PFSK-1 (cell line): ENCODE results near the gene KCNAB3.

Experiments used
- REST ChIP-seq, 2 experiments: IDR thresholded peaks; 2 replicates each; pipeline versions ENCODE4 v1.6.1 to v1.8.0; 2011 to 2012; ENCODE audit warnings: low read depth in 2 of 2, low read length in 2 of 2, control low read depth in 1 of 2, inconsistent platforms in 1 of 2, mild to moderate bottlenecking in 1 of 2, moderate library complexity in 1 of 2; ENCODE audit not compliant: insufficient read depth in 1 of 2
- SIN3A ChIP-seq: IDR thresholded peaks from 2 replicates; pipeline ENCODE4 v1.6.1; 2012; ENCODE audit warnings: mild to moderate bottlenecking, low read length, moderate library complexity, borderline replicate concordance; ENCODE audit not compliant: insufficient read depth

DNA sequence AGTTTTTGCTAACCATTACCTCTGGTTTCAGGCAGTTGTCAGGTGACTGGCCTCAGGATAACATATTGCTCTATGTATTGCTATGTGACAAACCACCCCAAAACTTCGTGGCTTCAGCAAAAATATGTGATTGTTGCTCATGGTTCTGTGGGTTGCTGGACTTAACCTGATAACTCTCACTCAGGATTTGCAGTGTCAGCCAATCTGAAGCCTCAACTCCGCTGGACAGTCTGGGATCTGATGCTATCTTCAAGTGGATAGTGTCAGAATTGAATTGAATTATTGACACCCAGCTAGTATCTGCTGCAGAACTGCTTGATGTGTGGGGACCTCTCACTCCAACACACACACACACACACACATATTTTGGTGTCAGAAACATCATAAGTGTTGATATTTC lies 38.1 kb upstream of the KCNAB3 start:
- TF ChIP-seq REST (IDR thresholded peaks at IDR 0.05; ENCODE audit: insufficient read depth in 1 of 2, low read depth in 2 of 2, low read length in 2 of 2) (no peak), SIN3A (no peak)
